IPS-18a (cell line): ENCODE measurements around the gene PSORS1C2.

Experiments
- H3K27ac ChIP-seq: one replicate; pipeline ENCODE4 v1.5.1; 2013; ENCODE audit warnings: low read length
- H3K27me3 ChIP-seq: one replicate; pipeline ENCODE4 v1.6.1; 2013; ENCODE audit warnings: mild to moderate bottlenecking, low read length; ENCODE audit not compliant: control insufficient read depth, insufficient read depth
- H3K36me3 ChIP-seq: one replicate; pipeline ENCODE4 v1.6.1; 2013; ENCODE audit warnings: low read depth, low read length; ENCODE audit not compliant: control insufficient read depth
- H3K4me1 ChIP-seq: one replicate; pipeline ENCODE4 v1.6.1; 2013; ENCODE audit warnings: low read depth, low read length; ENCODE audit not compliant: control insufficient read depth
- H3K4me3 ChIP-seq: one replicate; pipeline ENCODE4 v1.5.1; 2013; ENCODE audit warnings: low read length
- H3K9ac ChIP-seq: one replicate; pipeline ENCODE4 v1.6.1; 2013; ENCODE audit warnings: mild to moderate bottlenecking, low read length, moderate library complexity
- H3K9me3 ChIP-seq: one replicate; pipeline ENCODE4 v1.6.1; 2013; ENCODE audit warnings: low read depth, low read length; ENCODE audit not compliant: control insufficient read depth

The PSORS1C2 gene

DNA sequence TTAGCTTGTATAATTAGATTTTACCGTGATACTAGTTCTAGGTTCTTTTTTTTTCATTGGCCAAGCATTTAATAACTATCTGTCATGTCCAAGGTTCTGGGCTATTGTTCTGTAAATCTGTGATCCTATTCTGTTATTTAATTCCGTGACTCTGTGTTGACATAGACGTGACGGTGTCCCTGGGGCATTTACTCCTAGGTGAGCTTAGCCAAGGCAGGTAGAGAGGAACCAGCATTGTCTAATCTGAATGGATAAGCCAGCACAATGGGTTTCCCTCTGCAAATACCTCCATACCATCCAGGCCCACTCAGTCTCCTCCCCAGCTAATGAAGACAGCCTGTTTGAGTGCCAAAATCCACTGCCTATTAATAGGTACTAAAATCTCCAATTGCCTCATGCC, 9.7 kb downstream of the PSORS1C2 start:
- Histone ChIP-seq H3K27me3 (no peaks in the 10 kb centered on the region), H3K9me3 (no peaks in the 10 kb centered on the region), H3K27ac (no peak overlapping the region), H3K36me3 (no peaks in the 10 kb centered on the region), H3K4me3 (no peak overlapping the region), H3K9ac (no peak overlapping the region), H3K4me1 (peaks cover 4% of the 10 kb centered on the region)

DNA sequence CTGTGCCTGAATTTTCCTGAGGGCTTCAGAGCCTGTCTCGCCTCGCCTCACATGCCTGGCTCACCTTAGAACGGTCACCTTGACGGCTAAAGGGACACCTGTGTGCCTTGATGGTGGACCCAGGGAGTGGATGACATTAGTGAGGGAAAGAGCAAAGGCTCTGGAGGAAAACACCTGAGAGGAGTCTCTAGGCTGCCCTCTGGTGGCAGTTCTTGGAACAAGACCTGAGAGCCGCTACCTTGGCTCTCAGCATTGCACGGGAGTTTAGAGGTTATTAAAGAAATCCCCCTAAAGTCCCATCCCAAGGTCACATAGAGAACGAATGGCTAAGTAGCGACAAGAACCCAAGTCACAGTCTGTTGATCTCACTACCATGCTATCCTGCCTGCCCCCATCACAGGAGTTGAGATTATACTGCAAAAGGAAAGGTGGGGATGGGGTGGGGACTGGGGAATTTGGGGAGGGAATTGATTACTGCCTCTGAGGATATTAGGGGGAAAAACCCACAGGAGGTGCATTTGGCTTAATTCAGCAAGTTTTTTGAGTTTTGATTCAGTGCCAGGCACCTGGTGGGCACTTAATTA, 10.7 kb downstream of the PSORS1C2 start:
- no peaks in the 10 kb centered on the region for H3K9me3 ChIP-seq
- H3K27ac ChIP-seq, result no peak overlapping the region
- H3K36me3 ChIP-seq, result no peaks in the 10 kb centered on the region
- no peak overlapping the region for H3K4me3 ChIP-seq
- no peak overlapping the region for H3K9ac ChIP-seq
- no peaks in the 10 kb centered on the region for H3K27me3 ChIP-seq
- H3K4me1 ChIP-seq, result peaks cover 4% of the 10 kb centered on the region

DNA sequence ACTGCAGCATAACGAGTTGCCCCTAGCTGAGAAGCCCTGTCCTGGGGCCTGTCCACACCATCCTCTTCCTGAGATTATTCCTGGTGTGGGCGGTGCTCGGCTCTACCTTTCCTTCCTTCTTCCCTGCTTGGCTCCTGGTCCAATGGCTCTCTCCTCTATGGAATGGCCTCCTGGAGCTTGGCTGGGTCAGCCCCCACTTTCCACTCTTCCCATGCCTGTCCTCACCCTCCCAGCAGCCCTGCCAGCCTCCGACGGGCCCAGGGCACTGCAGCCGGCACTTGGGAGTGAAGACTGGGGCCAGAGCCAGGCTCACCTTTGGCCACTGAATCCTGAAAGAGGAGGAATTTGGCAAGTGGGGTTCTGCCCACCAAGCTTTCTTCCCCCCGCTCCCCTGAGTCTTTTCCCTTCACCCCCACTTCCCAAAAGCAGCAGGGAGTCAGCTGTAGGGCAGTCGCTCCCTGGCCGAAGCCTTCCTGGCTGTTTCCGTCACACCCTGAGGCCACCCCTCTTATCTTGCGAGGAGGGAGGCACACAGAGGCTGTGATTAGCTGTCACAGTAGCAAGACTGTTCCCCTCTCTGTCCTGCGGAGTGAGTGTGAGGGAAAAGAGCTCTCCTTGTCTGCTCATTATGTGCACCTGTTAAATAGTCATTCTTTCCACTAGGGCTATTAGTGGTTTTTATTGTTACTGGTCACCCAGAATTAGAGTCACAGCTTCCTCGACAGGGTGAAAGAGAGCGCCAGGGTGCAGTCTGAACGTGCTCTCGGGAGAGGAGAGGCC, 12.3 kb downstream of the PSORS1C2 start:
- Histone ChIP-seq H3K9me3 (no peaks in the 10 kb centered on the region), H3K27me3 (no peaks in the 10 kb centered on the region), H3K4me3 (no peak overlapping the region), H3K9ac (no peak overlapping the region), H3K4me1 (peaks cover under 1% of the 10 kb centered on the region), H3K36me3 (no peaks in the 10 kb centered on the region), H3K27ac (no peak overlapping the region)

DNA sequence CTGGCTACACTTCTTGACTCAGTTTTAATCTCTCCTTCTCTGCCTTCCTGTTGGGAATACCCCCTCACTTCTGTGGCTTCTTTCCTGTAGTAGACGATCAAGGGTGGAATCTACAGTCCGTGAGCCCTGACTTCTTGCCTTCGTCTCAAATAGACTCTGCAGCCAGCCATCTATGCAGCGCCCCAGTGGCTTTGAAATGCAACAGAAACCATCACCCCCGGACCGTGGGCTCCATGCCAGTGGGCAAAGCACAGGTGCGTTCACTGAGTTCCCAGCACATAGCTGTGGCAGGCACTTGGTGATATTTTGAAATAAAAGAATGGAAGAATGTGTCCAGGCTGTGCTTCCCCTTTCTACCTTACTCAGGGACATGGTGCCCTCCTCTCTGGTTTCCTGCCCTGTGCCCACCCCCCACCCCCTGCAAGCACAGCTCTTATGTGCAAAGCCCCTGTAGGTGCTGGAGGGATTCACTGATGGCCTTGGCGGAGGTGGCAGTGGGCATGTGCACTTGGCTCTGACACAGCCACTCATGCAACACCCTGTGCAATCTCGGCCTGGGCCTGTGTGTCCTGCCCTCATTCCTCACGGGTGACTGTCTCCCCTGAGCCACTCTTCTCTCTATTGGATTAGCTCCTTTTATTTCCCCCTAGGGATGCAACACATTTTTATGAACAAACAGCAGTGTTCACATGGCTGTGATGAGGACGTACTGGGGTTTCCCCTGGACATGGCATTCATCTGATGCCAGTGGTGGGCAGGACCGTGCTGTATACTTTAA, 13.1 kb downstream of the PSORS1C2 start:
- Histone ChIP-seq H3K9me3 (no peaks in the 10 kb centered on the region), H3K27me3 (no peaks in the 10 kb centered on the region), H3K9ac (no peak overlapping the region), H3K27ac (no peak overlapping the region), H3K4me3 (no peak overlapping the region), H3K36me3 (no peaks in the 10 kb centered on the region), H3K4me1 (no peaks in the 10 kb centered on the region)

DNA sequence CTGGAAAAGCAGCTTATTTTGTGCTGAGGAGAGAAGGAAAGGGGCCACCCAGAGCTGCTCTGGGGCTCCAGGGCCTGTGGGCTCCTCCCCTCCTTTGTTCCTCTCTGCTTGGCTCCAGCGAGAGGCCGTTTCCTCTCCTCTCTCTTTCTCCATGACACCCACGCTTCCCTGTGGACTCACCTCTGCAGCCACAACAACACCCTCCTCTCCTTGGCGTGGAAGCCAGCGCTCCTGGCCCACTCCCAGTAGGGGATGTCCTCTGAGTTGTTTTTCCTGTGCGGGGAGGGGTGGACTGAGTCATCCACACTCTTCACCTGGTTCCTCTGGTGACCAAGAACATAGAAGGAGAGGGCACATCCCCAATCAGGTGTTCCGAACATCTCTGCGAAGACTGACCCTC, 13.7 kb downstream of the PSORS1C2 start:
- H3K27ac ChIP-seq, result no peak overlapping the region
- no peaks in the 10 kb centered on the region for H3K9me3 ChIP-seq
- H3K36me3 ChIP-seq, result no peaks in the 10 kb centered on the region
- no peak overlapping the region for H3K4me3 ChIP-seq
- no peaks in the 10 kb centered on the region for H3K4me1 ChIP-seq
- H3K9ac ChIP-seq, result no peak overlapping the region
- no peaks in the 10 kb centered on the region for H3K27me3 ChIP-seq

DNA sequence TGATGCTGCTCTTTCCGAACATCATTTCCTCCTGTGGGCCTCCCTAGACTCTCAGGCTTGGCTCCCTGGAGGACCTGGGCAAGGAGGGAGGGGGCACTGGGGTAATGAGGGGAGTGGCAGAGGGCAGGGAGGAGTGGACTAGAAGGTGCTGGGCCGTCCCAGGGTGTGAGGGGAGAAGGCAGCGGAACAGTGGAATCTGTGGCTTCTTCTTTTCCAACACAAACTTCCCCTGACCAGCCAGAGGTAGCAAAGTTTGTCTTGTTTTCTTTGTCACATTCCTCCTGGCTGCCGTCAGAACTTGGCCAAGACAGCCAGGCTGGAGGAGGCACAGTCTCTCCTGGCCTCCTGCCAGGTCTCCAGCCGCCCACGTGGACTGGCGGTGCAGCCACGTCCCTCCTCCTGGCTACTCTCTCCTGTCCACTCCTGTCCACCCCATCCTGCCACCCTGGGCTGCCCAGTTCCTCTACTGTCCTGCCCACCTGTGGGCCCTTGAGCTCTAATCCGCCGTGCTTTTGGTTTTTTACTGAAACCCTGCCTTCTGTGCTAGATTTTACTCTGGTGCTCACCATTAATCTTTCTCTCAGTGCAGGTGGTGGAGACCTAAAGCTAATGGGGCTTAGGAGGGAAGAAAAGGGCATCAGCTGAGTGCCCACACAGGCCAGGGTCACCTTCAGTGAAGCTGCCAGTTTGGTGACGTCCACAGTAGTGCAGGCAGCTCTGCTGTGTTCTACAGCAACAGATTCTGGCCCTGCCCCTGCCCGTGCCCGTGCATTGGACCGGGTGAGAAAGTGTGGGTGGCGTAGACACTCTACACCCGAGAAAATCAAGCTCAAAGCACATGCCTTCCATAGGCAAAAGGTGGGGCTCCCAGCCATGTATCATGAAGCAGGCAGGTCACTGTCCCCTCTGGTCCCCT, 15.8 kb downstream of the PSORS1C2 start:
- no peak overlapping the region for H3K4me3 ChIP-seq
- H3K4me1 ChIP-seq, result no peaks in the 10 kb centered on the region
- H3K27ac ChIP-seq, result no peak overlapping the region
- no peaks in the 10 kb centered on the region for H3K9me3 ChIP-seq
- H3K27me3 ChIP-seq, result no peaks in the 10 kb centered on the region
- no peaks in the 10 kb centered on the region for H3K36me3 ChIP-seq
- H3K9ac ChIP-seq, result no peak overlapping the region

DNA sequence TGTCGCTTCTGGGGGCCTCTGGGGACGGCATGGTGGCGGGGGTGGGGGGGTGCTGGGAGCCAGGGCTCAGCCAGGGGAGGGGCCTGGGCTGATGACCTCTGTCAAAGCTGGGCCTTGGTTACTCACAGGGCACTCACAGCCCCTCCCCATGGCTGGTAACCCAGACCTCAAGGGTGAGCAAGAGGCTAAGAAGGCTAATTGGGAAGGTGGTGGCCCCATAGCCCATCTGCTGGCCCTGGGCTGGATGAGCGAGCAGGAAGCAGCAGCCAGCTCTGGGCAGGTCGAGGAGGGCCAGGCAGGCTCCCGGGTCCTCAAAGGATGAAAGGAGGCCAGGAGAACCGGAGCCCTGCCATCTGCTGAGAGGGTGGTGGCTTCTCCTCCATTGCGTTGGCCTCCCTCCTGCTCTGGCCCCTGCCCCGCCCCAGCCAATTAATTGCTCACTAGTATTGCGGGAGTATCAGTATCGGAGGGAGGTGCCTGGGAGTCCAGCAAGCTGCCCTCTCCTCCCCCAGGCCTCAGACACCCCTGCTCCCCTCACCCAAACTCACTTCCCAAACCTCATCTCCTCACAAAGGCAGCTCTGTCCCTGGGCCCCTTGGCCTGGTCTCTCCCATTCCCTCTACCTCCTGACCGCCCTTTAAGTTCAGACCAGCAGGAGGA, 17.6 kb downstream of the PSORS1C2 start:
- Histone ChIP-seq H3K27me3 (no peaks in the 10 kb centered on the region), H3K9ac (no peak overlapping the region), H3K36me3 (no peaks in the 10 kb centered on the region), H3K4me1 (no peaks in the 10 kb centered on the region), H3K4me3 (no peak overlapping the region), H3K27ac (no peak overlapping the region), H3K9me3 (no peaks in the 10 kb centered on the region)

DNA sequence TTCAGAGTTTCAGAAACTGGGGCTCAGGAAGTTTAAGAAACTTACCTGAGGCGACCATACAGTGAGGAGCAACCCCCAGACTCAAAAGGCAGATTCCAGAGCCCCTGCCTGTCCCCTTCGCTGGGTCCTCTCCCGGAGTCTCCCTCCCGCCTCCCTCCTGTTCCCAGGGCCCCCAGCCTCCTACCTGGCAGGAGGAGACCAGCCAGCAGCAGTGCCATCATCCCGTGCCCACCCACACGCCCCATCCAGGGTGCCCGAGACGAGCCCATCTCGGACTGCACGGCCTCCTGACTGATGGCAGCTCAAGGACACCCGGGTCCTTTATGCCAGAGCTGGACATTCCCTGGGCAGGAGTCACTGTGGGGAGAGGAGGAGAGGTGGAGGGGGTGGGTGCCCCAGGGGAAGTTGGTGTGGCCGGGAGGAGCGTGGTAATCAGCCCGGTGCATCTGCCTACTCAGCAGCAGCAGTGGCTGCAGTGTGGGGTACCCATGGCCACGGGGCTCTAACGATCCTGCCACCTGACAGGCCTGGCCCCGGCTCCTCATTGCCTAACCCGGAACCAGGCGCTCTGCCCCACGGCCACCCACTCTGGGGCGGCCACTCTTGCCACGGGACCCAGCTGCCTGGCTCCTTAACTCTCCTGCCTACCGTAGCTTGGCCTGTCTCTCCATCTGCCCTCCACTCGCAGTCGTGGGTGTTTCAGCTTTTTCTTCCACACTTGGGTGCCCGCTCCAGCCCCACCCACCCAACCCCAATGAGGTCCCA, 18.5 kb downstream of the PSORS1C2 start, which contains the start of gene CDSN:
Gene CDSN (minus strand): TSS at position 296 of the 765 bp plus-strand sequence. CDS start 27 bp downstream, at position 269.
- no peaks in the 10 kb centered on the region for H3K27me3 ChIP-seq
- no peaks in the 10 kb centered on the region for H3K36me3 ChIP-seq
- no peaks in the 10 kb centered on the region for H3K9me3 ChIP-seq
- H3K9ac ChIP-seq, result no peak within 1 kb of the TSS
- H3K27ac ChIP-seq, result no peak within 1 kb of the TSS
- no peaks in the 10 kb centered on the region for H3K4me1 ChIP-seq
- H3K4me3 ChIP-seq, result no peak within 1 kb of the TSS

DNA sequence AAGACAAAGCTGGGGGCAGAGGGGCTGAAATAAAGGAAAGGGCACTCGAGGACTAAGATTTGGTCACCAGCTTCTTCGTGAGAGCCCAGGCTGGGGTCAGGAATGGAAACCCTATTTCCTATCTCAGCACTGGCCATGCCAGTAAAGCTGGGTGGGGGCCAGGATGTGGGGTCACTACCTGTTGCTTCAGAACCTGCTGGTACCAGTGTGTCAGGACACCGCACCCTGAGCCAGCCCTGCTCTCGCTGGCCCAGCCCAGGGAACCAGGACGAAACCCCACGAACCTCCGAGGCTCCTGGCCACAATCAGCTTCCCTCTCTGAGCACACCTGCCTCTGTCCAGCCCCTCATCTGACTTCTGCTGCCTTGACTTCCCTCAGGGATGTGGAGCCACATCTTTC, 20.7 kb downstream of the PSORS1C2 start:
- no peak overlapping the region for H3K9ac ChIP-seq

DNA sequence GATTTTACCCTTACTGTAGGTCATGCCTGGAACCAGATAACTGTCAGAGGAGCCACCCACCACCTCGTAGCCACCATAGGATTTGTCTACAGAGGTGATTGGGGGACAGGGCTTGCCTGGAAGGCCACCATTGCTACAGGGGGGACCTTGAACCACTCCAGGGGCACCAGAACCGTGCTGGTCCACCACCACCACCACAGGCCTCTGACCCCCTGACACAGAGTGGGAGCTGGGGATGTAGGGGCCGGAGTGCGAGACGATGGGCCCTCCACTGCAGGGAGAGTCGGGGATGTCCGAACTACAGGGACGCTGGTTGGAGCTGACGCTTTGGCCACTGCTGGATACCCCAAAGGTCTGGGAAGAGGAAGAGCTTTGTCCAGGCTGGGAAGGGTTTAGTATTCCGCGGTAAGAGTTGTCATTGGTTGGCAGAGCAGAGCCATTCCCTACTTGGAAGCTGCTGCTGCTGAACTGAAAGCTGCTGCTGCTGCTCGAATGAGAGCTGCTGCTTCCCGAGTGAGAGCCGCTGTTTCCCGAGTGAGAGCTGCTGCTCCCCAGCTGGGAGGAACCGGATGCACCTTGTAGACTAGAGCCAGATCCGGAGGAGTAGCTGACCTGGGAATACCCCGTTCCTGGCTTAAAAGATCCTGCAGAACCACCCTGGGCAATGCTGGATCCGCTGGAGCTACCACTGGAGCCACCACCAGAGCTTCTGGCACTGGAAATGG, 22.0 kb downstream of the PSORS1C2 start:
- H3K36me3 ChIP-seq, result no peaks in the 10 kb centered on the region
- H3K27ac ChIP-seq, result no peak overlapping the region
- H3K9ac ChIP-seq, result no peak overlapping the region
- H3K9me3 ChIP-seq, result no peaks in the 10 kb centered on the region
- H3K27me3 ChIP-seq, result peaks cover 4% of the 10 kb centered on the region
- H3K4me3 ChIP-seq, result no peak overlapping the region
- peaks cover 7% of the 10 kb centered on the region for H3K4me1 ChIP-seq

More for the DNA sequence above, 20.7 kb downstream of the PSORS1C2 start:
- Histone ChIP-seq H3K36me3 (no peaks in the 10 kb centered on the region), H3K27ac (no peak overlapping the region), H3K4me3 (no peak overlapping the region), H3K27me3 (peaks cover 1% of the 10 kb centered on the region), H3K9me3 (no peaks in the 10 kb centered on the region), H3K4me1 (peaks cover 7% of the 10 kb centered on the region)
